Coronary artery (tissue), 2 donors: ENCODE results near the gene IFNL1.

Source experiments
- DNase-seq: peaks from one replicate; pipeline ENCODE4 v3.0.0-alpha.2; 2017; ENCODE audit warnings: low spot score
- H3K27ac ChIP-seq, 2 donors: fragments of 200-600 bp; sonication (generic); one replicate each; pipeline ENCODE4 v1.5.1; 2016 to 2019
- H3K4me3 ChIP-seq: fragments of 200-600 bp; sonication (generic); 2 replicates; pipeline ENCODE4 v1.5.1; 2016; ENCODE audit warnings: mild to moderate bottlenecking, moderate library complexity
- CTCF ChIP-seq: fragments of 200-600 bp; sonication (generic); IDR thresholded peaks from one replicate; pipeline ENCODE4 v1.5.1; 2019; ENCODE audit warnings: antibody characterized with exemption

Gene IFNL1

GRCh38 chr19:39342647-39343305 is 46.6 kb downstream of the IFNL1 start:
- Histone ChIP-seq H3K27ac (peak overlapping the region; percentile 79 to 99), H3K4me3 (peak overlapping the region; percentile 89)
- peak; percentile 80 for DNase-seq
- no peak for TF ChIP-seq CTCF

GRCh38 chr19:39345956-39346355 is 49.7 kb downstream of the IFNL1 start:
- no peak overlapping the region for H3K4me3 ChIP-seq
- no peak for DNase-seq
- no peak overlapping the region for H3K27ac ChIP-seq
- TF ChIP-seq CTCF: no peak

GRCh38 chr19:39347332-39348164 is 51.3 kb downstream of the IFNL1 start:
- Histone ChIP-seq H3K4me3 (no peak overlapping the region), H3K27ac (no peak overlapping the region)
- TF ChIP-seq CTCF: no peak
- DNase-seq: no peak
